ENCODE measurements around the gene LRCH3. TPM values are rescaled to one million over a fixed set of nuclear protein-coding genes. Genes with fewer than 3 reads are reported as not detected.

Gene LRCH3
- total and polyA plus RNA-seq, 2 of the 13 experiments (the other 11 are each of a cell fraction or from before 2014, with no cell fraction given), result 25.5 to 103 TPM

DNA sequence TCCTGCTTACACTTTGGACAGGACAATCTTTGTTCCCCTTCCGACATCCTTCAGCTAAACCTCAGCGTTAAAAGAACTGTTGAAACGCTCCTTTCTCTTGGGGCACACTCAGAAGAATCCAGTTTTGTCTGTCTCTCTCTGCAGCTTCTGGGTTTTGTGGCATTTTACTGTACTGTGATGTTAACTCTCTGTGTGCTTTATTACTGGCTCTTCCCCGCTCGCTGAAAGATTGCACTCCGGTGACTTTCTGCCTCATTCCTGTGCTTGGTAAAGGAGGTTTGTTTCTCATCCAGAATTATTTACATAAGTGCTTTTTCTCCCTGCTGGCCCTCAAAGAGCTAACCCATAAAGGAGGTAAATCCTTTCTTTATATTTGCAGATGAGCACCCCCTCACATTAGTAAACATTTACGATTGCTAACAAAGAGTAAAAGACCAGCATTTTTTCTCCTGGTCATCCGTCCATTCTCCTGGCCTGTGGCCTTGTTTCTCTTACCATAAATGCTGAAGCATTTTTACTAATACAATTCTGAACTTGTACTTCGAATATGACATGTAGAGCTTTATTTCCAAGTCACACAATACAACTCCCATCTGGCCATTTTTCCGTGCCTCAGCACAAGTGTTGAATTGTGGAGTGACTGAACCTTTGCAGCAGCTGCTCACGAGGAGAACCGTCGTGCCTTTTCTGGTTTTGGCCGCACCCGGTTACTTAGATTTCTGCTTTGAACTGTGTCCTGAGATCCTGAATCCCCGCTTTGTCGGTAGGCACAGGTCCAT lies 89.6 kb downstream of the LRCH3 start (continued):
- TF ChIP-seq JARID2 (CRISPR knock-in tag; IDR thresholded peaks at IDR 0.05; ENCODE audit: insufficient replicate concordance), result peak; percentile 40
- no peak for TF ChIP-seq SMARCE1 (IDR thresholded peaks at IDR 0.05; ENCODE audit: borderline replicate concordance)
- no peak for TF ChIP-seq HNRNPH1 (optimal IDR thresholded peaks at IDR 0.05; ENCODE audit: low read depth, low read length)
- TF ChIP-seq ZNF652 (CRISPR knock-in tag; IDR thresholded peaks at IDR 0.05; ENCODE audit: borderline replicate concordance, low read depth), result peak; percentile 94
- TF ChIP-seq, protein P1, sequence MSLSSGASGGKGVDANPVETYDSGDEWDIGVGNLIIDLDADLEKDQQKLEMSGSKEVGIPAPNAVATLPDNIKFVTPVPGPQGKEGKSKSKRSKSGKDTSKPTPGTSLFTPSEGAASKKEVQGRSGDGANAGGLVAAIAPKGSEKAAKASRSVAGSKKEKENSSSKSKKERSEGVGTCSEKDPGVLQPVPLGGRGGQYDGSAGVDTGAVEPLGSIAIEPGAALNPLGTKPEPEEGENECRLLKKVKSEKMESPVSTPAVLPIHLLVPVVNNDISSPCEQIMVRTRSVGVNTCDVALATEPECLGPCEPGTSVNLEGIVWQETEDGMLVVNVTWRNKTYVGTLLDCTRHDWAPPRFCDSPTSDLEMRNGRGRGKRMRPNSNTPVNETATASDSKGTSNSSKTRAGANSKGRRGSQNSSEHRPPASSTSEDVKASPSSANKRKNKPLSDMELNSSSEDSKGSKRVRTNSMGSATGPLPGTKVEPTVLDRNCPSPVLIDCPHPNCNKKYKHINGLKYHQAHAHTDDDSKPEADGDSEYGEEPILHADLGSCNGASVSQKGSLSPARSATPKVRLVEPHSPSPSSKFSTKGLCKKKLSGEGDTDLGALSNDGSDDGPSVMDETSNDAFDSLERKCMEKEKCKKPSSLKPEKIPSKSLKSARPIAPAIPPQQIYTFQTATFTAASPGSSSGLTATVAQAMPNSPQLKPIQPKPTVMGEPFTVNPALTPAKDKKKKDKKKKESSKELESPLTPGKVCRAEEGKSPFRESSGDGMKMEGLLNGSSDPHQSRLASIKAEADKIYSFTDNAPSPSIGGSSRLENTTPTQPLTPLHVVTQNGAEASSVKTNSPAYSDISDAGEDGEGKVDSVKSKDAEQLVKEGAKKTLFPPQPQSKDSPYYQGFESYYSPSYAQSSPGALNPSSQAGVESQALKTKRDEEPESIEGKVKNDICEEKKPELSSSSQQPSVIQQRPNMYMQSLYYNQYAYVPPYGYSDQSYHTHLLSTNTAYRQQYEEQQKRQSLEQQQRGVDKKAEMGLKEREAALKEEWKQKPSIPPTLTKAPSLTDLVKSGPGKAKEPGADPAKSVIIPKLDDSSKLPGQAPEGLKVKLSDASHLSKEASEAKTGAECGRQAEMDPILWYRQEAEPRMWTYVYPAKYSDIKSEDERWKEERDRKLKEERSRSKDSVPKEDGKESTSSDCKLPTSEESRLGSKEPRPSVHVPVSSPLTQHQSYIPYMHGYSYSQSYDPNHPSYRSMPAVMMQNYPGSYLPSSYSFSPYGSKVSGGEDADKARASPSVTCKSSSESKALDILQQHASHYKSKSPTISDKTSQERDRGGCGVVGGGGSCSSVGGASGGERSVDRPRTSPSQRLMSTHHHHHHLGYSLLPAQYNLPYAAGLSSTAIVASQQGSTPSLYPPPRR (CRISPR knock-in tag; IDR thresholded peaks at IDR 0.05; ENCODE audit: borderline replicate concordance), result peak; percentile 100
- no peak for TF ChIP-seq U2AF1 (optimal IDR thresholded peaks at IDR 0.05; ENCODE audit: low read depth, low read length)
- TF ChIP-seq, protein P2, sequence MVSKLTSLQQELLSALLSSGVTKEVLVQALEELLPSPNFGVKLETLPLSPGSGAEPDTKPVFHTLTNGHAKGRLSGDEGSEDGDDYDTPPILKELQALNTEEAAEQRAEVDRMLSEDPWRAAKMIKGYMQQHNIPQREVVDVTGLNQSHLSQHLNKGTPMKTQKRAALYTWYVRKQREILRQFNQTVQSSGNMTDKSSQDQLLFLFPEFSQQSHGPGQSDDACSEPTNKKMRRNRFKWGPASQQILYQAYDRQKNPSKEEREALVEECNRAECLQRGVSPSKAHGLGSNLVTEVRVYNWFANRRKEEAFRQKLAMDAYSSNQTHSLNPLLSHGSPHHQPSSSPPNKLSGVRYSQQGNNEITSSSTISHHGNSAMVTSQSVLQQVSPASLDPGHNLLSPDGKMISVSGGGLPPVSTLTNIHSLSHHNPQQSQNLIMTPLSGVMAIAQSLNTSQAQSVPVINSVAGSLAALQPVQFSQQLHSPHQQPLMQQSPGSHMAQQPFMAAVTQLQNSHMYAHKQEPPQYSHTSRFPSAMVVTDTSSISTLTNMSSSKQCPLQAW (CRISPR knock-in tag; IDR thresholded peaks at IDR 0.05), result peak; percentile 33; the same call in 1 of the 2 replicates
- TF ChIP-seq HNRNPLL (IDR thresholded peaks at IDR 0.05; ENCODE audit: low read depth, low read length, poor library complexity, severe bottlenecking), result no peak
- TF ChIP-seq, protein P3, sequence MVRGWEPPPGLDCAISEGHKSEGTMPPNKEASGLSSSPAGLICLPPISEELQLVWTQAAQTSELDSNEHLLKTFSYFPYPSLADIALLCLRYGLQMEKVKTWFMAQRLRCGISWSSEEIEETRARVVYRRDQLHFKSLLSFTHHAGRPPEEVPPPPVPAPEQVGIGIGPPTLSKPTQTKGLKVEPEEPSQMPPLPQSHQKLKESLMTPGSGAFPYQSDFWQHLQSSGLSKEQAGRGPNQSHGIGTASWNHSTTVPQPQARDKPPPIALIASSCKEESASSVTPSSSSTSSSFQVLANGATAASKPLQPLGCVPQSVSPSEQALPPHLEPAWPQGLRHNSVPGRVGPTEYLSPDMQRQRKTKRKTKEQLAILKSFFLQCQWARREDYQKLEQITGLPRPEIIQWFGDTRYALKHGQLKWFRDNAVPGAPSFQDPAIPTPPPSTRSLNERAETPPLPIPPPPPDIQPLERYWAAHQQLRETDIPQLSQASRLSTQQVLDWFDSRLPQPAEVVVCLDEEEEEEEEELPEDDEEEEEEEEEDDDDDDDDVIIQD (CRISPR knock-in tag; IDR thresholded peaks at IDR 0.05; ENCODE audit: low read depth), result peak; percentile 79; the same call in 1 of the 2 replicates
- peak; percentile 97 for TF ChIP-seq PPARG (CRISPR knock-in tag; conservative IDR thresholded peaks at IDR 0.05)
- TF ChIP-seq, protein P4, sequence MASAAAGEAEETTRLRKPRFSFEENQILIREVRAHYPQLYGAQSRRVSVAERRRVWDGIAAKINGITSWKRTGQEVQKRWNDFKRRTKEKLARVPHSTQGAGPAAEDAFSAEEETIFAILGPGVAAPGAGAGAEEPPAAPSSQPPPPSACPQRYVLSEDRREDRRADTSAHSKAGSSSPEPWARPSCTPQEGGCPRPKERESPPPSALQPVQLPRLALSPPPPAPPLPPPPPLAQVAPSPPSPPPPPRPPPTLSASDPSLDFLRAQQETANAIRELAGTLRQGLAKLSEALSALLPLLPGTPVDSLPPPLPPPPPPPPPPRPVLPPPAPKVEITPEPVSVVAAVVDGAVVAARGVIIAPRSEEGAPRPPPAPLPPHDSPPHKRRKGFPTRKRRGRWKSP (CRISPR knock-in tag; IDR thresholded peaks at IDR 0.05), result peak; percentile 55; the same call in 1 of the 2 replicates
- 0 out of 2 replicates have a peak, but pooled peaks have one; percentile 25 for TF ChIP-seq HOXA5 (CRISPR knock-in tag; IDR thresholded peaks at IDR 0.05)
- TF ChIP-seq, protein P5, sequence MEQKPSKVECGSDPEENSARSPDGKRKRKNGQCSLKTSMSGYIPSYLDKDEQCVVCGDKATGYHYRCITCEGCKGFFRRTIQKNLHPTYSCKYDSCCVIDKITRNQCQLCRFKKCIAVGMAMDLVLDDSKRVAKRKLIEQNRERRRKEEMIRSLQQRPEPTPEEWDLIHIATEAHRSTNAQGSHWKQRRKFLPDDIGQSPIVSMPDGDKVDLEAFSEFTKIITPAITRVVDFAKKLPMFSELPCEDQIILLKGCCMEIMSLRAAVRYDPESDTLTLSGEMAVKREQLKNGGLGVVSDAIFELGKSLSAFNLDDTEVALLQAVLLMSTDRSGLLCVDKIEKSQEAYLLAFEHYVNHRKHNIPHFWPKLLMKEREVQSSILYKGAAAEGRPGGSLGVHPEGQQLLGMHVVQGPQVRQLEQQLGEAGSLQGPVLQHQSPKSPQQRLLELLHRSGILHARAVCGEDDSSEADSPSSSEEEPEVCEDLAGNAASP (CRISPR knock-in tag; IDR thresholded peaks at IDR 0.05; ENCODE audit: borderline replicate concordance), result peak; percentile 79; the same call in 1 of the 2 replicates
- TF ChIP-seq NR2F2 (IDR thresholded peaks at IDR 0.05; ENCODE audit: borderline replicate concordance, low read depth), result peak; percentile 82
